GM12878 (cell line): Measurements from ENCODE around the gene BMP7. TPM values are rescaled to one million over a fixed set of nuclear protein-coding genes. Genes with fewer than 3 reads are reported as not detected.

Experiments
- ETV6 ChIP-seq, 2 experiments: fragments of 450-650 bp in 1 of 2; IDR thresholded peaks in 1 of 2; conservative IDR thresholded peaks in 1 of 2; 2 replicates each; pipeline ENCODE4 v1.6.1; 2014; ENCODE audit warnings: antibody characterized with exemption in 1 of 2, borderline replicate concordance in 1 of 2, low read depth in 1 of 2, mild to moderate bottlenecking in 1 of 2, moderate library complexity in 1 of 2
- FOXM1 ChIP-seq: IDR thresholded peaks from 2 replicates; pipeline ENCODE4 v1.6.1; 2012; ENCODE audit warnings: low read depth, mild to moderate bottlenecking, inconsistent platforms, low read length, moderate library complexity
- HDGF ChIP-seq: fragments of 450-650 bp; IDR thresholded peaks from 2 replicates; pipeline ENCODE4 v1.6.1; 2016; ENCODE audit warnings: antibody characterized with exemption
- IRF5 ChIP-seq: fragments of 450-650 bp; IDR thresholded peaks from 2 replicates; pipeline ENCODE4 v1.6.1; 2017; ENCODE audit warnings: borderline replicate concordance
- NKRF ChIP-seq: fragments of 450-650 bp; conservative IDR thresholded peaks from 2 replicates; pipeline ENCODE4 v1.6.1; 2017; ENCODE audit warnings: mild to moderate bottlenecking, moderate library complexity
- PAX8 ChIP-seq: fragments of 450-650 bp; IDR thresholded peaks from 2 replicates; pipeline ENCODE4 v1.6.1; 2017; ENCODE audit warnings: mild to moderate bottlenecking, moderate library complexity
- STAT1 ChIP-seq: fragments of 450-650 bp; conservative IDR thresholded peaks from 2 replicates; pipeline ENCODE4 v1.6.1; 2014; ENCODE audit warnings: antibody characterized with exemption, mild to moderate bottlenecking
- TCF3 ChIP-seq: IDR thresholded peaks from 2 replicates; pipeline ENCODE4 v1.6.1; 2012; ENCODE audit warnings: low read depth, mild to moderate bottlenecking, low read length, borderline replicate concordance; ENCODE audit not compliant: insufficient read depth
- polyA plus RNA-seq, 11 experiments: library from polyadenylated mRNA; depleted of rRNA in 4 of 11; unstranded in 6 of 11; stranded (reverse) in 5 of 11; fragments of >200 nt; fragmentation: Nextera tagmentation in 4 of 11; fragmentation: Illumina TruSeq in 1 of 11; extraction: Ambion mirVana in 4 of 11; extraction: Trizol in 1 of 11; gene quantifications; 1 replicate in 1 of 11; 2 replicates in 10 of 11; pipeline versions ENCODE4 v1.2.1 to v1.2.3, GENCODE V29; 2011 to 2016; ENCODE audit warnings: inconsistent platforms in 2 of 11, missing spikeins in 2 of 11, low read depth in 1 of 11
- total RNA-seq, 4 experiments: library from RNA; depleted of rRNA in 3 of 4; stranded (reverse); fragments of >200 nt in 3 of 4; fragmentation: Illumina TruSeq in 1 of 4; extraction: Trizol in 1 of 4; gene quantifications; 2 replicates each; pipeline versions ENCODE4 v1.2.1 to v1.2.3, GENCODE V29; 2013 to 2021
- TF ChIP-seq, protein P1 (sequence below): fragments of 450-650 bp; formaldehyde crosslinking; IDR thresholded peaks from 2 replicates; pipeline ENCODE4 v1.5.0; 2022; ENCODE audit warnings: mild to moderate bottlenecking, missing genetic modification characterization
- TF ChIP-seq, protein P2 (sequence below): fragments of 450-650 bp; IDR thresholded peaks from 2 replicates; pipeline ENCODE4 v1.6.1; 2016; ENCODE audit warnings: mild to moderate bottlenecking

Gene BMP7
- total and polyA plus RNA-seq, 10 of the 15 experiments (the other 5 are each of a cell fraction or from before 2014, with no cell fraction given), result 0.18 to 0.51 (median 0.28) TPM; not detected in 7

- TF ChIP-seq NKRF (no peak), FOXM1 (no peak), ETV6 (conservative IDR thresholded peaks at IDR 0.05 in 1 of 2, IDR thresholded peaks at IDR 0.05 in 1 of 2; ENCODE audit: borderline replicate concordance in 1 of 2, low read depth in 1 of 2) (no peak; a peak in 1 of 4 replicates), HDGF (no peak), TCF3 (no peak), STAT1 (no peak), IRF5 (no peak), PAX8 (no peak)
- TF ChIP-seq, protein P1, sequence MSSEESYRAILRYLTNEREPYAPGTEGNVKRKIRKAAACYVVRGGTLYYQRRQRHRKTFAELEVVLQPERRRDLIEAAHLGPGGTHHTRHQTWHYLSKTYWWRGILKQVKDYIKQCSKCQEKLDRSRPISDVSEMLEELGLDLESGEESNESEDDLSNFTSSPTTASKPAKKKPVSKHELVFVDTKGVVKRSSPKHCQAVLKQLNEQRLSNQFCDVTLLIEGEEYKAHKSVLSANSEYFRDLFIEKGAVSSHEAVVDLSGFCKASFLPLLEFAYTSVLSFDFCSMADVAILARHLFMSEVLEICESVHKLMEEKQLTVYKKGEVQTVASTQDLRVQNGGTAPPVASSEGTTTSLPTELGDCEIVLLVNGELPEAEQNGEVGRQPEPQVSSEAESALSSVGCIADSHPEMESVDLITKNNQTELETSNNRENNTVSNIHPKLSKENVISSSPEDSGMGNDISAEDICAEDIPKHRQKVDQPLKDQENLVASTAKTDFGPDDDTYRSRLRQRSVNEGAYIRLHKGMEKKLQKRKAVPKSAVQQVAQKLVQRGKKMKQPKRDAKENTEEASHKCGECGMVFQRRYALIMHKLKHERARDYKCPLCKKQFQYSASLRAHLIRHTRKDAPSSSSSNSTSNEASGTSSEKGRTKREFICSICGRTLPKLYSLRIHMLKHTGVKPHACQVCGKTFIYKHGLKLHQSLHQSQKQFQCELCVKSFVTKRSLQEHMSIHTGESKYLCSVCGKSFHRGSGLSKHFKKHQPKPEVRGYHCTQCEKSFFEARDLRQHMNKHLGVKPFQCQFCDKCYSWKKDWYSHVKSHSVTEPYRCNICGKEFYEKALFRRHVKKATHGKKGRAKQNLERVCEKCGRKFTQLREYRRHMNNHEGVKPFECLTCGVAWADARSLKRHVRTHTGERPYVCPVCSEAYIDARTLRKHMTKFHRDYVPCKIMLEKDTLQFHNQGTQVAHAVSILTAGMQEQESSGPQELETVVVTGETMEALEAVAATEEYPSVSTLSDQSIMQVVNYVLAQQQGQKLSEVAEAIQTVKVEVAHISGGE (CRISPR knock-in tag), result no peak
- TF ChIP-seq, protein P2, sequence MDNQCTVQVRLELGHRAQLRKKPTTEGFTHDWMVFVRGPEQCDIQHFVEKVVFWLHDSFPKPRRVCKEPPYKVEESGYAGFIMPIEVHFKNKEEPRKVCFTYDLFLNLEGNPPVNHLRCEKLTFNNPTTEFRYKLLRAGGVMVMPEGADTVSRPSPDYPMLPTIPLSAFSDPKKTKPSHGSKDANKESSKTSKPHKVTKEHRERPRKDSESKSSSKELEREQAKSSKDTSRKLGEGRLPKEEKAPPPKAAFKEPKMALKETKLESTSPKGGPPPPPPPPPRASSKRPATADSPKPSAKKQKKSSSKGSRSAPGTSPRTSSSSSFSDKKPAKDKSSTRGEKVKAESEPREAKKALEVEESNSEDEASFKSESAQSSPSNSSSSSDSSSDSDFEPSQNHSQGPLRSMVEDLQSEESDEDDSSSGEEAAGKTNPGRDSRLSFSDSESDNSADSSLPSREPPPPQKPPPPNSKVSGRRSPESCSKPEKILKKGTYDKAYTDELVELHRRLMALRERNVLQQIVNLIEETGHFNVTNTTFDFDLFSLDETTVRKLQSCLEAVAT, result no peak
- TF ChIP-seq, all 136 proteins: peak for 0
Measured at GRCh38 chr20:57198132-57199072, 68.0 kb downstream of the BMP7 start (continued).
